DLD1 (cell line): ENCODE data around the gene CLTRN.

ENCODE experiments used
- in situ Hi-C: cut with HindIII; loops from 2 replicates; pipeline ENCODE4 v1.10.0; 2017; ENCODE audit warnings: low sequenced_read_pairs

The CLTRN gene

GRCh38 chrX:15579778-15580747, 84.5 kb downstream of the CLTRN start:
- in situ Hi-C loops, result no loop called here
